Measurements from ENCODE around the gene NFXL1.

Gene NFXL1

DNA sequence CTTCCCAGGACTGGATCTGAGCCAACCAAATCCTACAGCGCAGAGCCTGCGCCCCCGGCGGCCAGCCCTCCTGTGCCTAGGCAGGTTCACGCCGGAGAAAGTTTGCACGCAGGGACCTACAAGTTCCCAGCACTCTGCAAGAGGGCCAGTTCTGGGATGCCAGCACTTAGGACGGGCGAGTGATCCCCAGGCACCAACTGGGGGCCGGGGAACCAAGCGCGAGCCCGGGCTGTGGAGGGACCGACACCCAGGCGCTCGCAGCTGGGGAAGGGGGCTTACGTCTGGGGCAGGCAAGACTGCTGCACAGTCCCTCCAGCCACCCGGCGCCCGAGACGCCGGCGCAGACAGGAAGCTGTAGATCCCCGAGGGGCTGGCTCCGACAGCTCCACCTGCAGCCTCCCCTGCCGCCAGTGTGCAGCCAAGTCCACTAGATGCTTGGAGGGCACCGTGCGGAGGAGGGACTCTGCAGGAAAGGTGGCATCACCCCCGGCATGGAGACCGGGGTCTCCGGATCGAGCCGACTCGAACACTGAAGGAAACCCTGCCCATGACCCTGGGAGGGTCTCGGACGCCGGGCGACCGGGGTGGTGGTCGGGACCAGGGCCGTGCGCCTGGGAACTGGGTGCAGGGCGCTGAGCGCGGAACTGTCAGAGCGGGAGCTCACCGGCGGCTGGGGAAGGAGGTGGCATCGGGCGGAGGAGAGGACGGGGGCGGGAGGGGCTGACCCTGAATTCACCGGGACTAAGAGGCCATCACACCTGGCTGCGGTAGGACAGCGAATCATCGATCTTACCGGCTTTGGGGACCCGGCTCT lies 77.1 kb downstream of the NFXL1 start:
- DNase-seq: peak in 9 of 10 donors; percentile 10 to 88 (median 22)

DNA sequence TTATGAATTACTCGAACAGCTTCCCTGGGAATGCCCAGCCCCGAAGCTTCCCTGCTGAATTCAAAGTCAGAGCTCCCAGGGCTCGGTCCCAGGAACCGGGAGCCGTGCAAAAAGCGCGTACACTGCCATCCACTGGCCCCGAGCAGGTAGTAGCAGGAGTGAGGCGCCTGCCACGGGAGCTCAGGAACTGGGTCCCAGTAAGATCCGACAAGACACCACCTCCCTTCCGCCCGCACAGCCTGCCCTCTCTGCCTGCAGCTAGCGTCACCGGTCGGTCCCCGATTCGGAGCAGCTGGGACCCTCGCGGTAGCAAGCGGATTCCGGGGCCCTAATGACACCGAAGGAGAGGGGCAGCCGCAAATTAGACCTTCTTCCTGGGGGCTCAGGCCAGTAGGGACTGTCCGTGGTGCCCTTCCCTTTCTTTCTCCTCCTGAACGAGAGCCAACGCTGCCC lies 77.7 kb downstream of the NFXL1 start:
- intact Hi-C loops (cut with DNase I): loop anchor here (2.0 kb wide), 1 partner anchor 132 kb away; no protein-coding TSS in a partner anchor
- DNase-seq: peak; percentile 58 to 98 (median 83)

More for the DNA sequence above, 77.1 kb downstream of the NFXL1 start:
- intact Hi-C loops (cut with DNase I): loop anchor here (2.0 kb wide), 1 partner anchor 132 kb away; no protein-coding TSS in a partner anchor

DNA sequence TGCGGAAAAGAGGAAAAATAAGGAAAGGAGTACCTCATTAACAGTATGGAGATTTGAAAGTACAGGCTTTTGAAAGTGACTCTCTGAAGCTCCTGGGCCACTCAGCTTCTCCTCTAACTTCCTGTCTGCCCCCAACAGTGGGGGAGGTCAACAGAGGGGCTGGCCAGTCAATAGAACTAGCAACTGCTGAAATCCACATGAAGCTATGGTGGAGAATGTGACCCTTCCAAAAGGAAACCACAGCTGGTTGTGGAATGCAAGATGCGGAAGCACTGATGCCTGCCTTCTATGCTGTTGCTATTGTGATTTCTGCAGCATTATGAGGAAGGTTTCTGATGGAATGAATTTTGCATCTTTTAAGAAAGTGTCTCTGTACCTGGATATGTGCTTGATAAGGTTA lies 78.9 kb downstream of the NFXL1 start:
- intact Hi-C loops (cut with DNase I): no loop called here
- no peak for DNase-seq

DNA sequence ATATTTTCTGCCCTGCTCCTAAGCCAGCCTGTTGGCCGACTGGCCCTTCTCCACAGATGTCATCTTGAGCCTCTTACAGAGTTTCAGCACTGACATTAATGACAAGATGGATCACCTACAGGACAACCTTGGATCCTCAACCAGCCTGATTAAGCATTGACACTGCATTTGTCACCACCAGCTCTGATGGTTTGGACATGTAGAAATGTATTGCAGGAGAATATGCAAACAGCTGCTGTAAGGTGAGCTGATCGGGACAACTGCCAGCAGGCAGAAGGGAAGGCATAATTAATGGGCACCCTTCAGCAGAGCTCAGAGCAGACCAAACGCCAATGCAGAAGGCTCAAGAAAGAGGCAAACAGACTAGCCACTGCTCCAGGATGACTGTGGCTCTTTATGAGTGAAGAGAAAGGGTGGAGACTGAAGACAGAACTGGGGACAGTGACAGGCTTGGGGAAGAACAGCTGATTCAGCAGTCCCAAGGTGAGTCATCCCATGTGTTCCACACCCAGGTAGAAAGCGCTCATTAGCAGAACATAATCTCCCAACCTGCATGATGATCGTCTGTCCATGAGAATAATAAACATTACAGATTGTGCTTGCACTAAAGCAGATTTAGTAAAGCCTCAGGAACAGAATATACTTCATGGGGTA lies 83.2 kb downstream of the NFXL1 start:
- DNase-seq: no peak

DNA sequence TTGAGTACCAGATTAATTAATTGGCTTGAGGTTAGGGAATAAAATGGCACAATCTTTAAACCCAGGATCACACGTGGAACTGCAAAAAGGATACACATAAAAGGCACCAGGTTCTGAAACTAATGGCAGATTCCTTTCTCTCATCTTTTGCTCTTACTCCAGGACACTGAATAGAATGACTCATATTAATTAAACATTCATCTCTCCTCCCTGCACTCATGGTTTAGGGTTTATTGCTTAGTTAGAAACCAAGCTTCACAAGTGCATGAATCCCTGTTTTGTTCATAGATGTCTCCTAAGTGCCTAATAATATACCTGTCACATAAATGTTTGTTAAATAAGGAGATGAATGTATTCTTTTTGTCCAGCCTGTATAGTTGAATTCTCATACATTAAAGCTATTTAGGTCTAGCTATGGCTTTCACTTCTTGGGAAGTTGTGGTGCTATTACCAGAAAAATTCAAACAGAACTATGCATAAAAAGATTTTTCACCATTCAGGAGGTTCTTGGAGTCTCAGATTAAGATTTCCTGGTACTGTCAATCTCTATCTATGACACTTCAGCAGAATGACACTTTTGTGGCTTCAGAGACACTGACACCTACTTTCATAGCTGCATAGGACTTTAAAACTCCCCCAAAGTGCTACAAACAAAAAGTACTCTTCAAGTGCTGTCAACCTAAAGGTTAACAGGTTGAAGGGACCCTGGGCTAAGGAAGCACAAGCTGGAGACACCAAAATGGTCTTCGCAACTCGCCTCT lies 83.9 kb downstream of the NFXL1 start:
- DNase-seq: no peak
- intact Hi-C loops (cut with DNase I): no loop called here

More for the DNA sequence above, 83.2 kb downstream of the NFXL1 start:
- intact Hi-C loops (cut with DNase I): no loop called here

DNA sequence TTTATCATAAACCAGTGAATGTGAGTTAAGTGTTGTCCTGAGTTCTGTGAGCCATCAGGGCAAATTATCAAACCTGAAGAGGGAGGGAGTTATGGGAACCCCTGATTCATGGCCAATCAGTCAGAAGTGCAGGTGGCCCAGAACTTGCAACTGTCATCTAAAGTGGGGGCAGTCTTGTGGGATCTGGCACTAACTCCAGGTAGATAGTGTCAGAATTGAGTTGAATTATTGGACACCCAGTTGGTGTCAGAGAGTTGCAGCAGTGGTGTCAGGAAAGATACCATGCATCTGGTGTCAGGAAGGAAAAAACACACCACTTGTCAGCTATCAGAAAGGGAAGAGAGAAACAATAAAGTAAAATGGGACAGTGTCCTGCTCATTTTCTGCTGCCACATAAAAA lies 84.9 kb downstream of the NFXL1 start:
- intact Hi-C loops (cut with DNase I): no loop called here
- no peak for DNase-seq

DNA sequence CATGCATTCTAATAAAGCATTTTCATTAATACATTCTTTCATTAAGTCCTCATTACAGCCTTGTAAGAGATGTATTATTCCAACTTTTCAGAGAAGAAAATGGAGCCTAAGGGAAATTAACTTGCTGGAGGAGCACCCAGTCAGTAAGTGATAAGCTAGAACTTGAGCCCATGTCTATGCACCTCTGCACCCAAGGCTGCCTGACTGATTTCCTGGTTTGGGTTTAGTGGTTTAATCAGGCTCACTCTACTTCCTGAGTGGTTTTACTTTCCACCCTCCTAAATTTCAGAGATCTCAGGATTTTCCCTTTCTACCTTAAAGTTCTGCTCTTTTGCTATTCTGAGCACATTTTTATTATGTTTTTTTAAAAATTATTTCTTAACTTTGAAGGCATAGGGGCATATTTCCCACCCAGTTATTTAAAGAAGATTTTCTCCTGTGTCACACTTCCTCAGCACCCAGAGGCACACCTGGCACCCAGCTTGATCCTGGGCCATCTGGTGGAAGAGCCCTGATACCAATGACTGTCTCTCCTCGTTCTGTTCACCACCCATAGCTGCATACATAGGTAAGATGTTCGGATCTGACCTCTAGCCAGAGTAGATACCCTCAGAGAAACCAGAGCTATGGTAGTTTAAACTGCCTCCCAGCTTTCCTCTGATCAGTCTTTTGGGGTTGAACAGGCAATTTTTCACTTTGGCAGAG lies 86.9 kb downstream of the NFXL1 start:
- intact Hi-C loops (cut with DNase I): no loop called here
- no peak for DNase-seq

DNA sequence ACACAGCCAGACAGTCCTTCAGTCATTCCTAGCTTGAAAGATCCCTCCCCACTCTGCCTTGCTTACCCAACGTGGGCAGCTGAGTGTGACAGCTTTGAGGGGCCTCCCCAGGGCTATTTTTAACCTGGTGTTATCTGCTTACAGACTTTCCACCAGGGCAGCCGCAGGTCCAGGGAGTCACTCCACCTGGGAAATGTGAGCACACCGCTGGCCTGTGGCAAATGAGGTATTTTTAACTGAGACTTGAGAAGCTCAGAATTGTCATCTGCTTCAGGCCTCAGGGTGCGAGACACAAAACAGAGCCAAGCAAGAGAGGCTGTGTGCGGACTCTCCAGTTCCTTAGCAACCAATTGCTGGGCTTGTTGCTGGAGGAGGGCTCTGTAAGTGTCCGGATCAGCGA lies 89.5 kb downstream of the NFXL1 start:
- intact Hi-C loops (cut with DNase I): no loop called here
- DNase-seq: peak in 3 of 10 donors; percentile 53 to 80 (median 72)

DNA sequence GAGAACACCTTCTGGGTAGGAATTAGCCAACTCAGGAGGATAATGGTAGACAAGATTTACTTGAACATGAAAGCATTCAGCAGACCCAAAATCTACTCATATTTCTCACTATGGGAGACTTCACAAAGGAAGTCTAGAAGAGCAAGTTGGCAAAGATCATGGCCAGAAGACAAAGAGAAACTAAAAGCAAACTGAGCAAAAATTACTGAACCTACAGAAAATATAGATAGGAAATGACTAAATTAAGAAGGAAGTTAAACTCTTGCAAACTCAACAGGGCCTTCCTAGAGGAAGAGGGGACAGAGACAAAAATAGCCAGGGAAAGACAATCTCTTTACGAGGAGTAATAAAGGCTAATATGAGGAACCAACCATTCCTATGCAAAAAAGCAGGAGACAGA lies 95.2 kb downstream of the NFXL1 start:
- intact Hi-C loops (cut with DNase I): no loop called here
- DNase-seq: no peak

DNA sequence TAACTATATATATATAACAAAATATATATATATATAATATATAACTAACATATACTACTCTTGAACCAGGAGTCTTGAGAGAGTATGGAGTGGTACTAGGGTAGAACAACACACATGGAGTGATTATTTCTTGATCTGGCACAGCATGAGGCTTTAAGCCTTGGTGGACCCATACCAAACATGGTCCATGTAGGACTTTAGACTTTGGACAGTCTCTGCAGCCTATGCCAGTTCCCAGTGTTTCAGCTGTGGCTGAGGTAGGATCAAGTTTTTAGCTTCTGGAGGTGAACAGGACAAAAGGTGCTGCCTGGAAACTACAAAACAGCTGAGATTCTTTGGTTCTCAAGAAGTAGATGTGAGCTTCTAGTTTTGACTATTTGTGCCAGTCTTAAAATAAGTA lies 97.1 kb downstream of the NFXL1 start:
- DNase-seq: no peak
- intact Hi-C loops (cut with DNase I): no loop called here

DNA sequence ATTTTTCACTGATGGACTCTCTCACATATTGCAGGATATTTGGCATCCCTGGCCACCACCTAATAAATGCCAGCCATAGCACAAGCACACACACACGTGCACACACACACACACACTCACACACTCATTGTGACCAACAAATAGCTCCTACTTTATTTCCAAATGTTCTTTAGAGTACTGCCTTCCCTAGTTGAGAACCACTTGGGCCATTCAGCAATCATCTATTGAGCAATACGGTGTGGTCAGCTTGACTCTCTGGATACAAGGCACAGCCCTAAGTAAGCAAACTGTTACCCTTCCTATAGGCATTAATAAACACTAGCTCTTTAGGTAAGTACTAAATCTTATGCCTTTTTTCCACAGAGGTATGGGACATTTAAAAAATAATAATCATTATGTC lies 97.6 kb downstream of the NFXL1 start:
- intact Hi-C loops (cut with DNase I): no loop called here
- DNase-seq: no peak

DNA sequence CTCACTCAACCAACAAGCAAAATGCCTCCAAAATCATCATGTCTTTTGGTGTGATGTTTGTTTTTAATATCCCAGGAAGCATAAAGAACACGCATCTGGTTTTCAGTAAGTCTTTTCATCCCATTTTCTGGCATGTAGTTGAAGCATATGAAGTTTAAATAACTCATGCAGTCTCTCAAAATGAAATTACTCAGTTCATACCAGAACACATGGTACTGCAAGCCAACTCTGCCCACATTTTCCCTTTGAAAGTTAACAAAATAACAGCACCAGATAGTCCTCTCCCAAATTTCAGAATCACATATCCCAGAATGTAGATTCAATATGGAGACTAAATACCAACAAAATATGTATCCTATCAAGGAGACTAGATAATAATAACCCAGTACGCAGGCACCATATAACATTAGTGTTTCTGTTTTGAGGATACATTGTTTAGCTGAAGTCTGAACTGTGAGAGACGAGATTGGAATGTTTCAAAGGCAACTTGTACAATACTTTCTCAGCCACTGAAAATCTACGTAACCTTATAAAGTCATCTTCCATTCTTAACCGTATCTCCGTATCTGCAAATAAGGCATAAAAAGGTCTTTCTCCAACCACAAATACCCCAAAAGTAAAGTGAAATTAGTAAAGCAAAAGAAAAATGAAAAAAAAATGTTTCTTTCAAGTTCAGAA lies 99.6 kb downstream of the NFXL1 start:
- DNase-seq: no peak
- intact Hi-C loops (cut with DNase I): no loop called here

DNA sequence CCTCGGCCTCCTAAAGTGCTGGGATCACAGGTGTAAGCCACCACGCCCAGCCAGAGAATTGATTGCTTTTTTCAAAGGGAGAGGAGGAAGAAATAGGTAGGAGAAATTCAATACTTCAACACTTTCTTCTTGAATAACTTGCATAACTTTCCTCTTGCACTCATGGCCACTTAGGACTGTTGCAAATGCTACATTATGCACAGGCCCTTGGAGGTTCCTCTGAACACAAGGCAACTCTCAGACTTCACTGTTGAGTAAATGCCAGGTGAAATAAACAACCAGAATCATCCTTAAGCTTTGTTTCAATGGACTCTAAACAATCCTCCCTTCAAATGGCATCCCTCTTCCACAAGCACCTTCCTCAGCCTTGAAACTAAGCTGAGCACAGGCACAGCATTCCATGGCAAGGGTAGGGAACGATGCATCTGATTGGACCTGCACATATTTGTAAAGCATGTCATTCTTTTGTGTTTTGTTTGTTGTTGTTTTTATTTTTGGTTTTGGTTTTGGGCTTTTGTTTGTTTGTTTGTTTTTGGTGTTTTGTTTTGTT lies 104.7 kb downstream of the NFXL1 start:
- intact Hi-C loops (cut with DNase I): no loop called here

DNA sequence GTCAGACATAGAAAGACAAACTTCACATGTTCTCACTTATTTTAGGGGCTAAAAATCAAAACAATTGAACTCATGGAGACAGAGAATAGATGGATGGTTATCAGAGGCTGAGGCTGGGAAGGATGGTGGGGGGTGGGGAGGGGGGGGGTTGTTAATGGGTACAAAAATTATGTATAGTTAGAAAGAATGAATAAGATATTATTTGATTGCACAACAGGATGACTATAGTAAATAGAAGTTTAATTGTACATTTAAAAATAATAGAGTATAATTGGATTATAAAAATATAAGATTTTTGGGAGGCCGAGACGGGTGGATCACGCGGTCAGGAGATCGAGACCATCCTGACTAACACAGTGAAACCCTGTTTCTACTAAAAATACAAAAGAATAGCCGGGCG lies 109.8 kb downstream of the NFXL1 start:
- no peak for DNase-seq
- intact Hi-C loops (cut with DNase I): no loop called here

More for the DNA sequence above, 104.7 kb downstream of the NFXL1 start:
- no peak for DNase-seq

DNA sequence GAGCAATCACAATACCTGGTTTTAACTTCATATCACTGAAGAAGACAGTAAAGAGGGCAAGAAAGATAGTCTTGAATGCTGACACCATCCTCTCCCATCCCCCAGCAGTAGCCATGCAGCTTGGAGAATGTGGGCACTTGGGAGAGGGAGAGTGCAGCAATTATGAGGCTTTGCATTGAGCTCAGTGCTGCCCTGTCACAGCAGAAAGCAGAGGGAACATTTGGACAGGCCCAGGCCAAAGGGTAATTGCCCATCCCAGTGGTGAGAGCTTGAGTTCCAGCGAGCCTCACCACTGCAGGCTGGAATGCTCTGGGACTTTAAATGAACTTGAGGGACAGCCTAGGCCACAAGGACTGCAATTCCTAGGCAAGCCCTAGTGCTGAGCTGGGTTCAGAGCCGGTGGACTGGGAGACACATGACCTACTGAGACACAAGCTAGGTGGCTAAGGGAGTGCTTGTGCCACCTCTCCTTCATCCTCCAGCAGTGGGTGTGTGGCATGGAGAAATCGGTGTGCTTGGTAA lies 112.8 kb downstream of the NFXL1 start:
- intact Hi-C loops (cut with DNase I): no loop called here
- DNase-seq: peak in 1 of 10 donors; percentile 33

DNA sequence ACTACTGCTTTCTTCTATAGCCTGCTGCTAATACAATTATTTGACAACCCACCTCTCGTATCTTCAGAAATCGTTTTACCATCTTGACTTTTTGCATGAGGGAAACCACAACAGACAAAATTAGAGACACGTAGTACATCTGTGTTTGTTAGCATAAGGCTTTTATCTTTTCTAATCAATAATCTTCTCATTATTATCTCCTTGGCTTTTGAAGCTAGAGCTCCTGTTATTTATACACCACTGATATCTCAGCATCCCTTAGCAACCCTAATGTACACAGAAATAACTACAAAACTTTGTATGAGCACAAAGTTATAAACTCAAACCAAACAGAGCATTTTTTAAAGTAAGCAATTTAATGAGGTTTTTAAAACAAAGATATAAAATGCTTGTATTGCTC lies 116.2 kb downstream of the NFXL1 start:
- intact Hi-C loops (cut with DNase I): no loop called here
- no peak for DNase-seq
